ENCODE measurements around the gene SMARCD3.

Gene SMARCD3

GRCh38 chr7:151210087-151210854 is 38.2 kb downstream of the SMARCD3 start, which contains the start of gene H2BK1:
TSS of gene H2BK1 (minus strand) at chr7:151210488. CDS start at chr7:151210318, 170 bp downstream.
- DNase-seq (ENCODE audit: low read depth in 2 of 2) = no peak

DNA sequence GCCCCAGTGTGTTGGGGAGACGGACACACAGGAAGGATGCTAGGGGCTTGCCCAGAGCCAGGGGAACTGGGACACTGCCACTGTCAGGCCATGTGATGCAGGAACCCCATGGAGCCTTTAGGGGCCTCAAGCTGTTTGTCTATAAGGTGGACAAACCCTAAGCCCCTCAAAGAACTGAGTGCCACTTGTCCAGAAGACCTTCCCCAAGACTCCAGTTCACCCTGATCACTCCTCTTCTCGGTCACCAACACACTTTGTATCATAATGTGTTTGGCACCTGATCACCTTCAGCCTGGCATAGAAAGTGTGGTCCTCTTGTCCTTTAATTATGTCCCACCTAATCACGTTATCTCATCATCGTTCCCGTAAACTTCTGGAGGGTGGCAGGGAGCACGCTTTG is 38.9 kb downstream of the SMARCD3 start:
- DNase-seq (ENCODE audit: low read depth in 2 of 2) = no peak

- DNase-seq (ENCODE audit: low read depth in 2 of 2) = no peak
These were observed 40.1 kb downstream of the SMARCD3 start for GRCh38 chr7:151208253-151208862.

DNA sequence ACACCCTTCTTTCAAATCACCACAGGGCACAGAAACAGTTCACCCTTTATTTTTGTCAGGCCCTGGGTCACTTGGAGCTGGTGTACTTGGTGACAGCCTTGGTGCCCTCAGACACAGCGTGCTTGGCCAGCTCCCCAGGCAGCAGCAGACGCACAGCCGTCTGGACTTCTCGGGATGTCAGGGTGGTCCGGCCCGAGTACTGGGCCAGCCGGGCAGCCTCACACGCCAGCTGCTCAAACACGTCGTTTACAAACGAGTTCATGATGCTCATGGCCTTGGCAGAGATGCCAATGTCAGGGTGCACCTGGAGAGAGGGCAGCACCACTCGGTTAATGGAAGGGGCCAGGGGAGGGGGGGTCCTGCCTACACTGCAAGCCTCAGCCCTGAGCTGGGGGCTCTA is 40.7 kb downstream of the SMARCD3 start:
- DNase-seq (ENCODE audit: low read depth in 2 of 2) = no peak

DNA sequence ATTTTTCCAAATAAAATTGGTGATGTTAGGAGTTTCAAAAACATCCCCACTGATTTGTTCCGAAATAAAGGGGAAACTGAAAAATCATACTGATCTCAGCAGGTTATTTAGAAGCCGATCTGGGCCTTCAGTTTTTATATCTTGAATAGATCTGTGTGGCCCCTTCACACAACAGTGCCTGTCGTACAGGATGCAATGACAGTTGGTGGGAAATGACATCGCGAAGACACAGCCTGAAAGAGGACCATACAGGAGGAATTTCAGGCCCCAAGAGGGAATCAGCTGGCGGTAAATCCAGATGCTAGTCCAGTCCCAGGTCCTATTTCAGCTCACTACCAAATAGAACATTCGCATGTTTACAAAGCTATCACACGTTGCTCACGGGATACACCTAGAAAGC is 41.2 kb downstream of the SMARCD3 start:
- no peak for DNase-seq (ENCODE audit: low read depth in 2 of 2)

- DNase-seq (ENCODE audit: low read depth in 2 of 2) = no peak
These were observed 41.6 kb downstream of the SMARCD3 start for GRCh38 chr7:151206914-151207313.

DNA sequence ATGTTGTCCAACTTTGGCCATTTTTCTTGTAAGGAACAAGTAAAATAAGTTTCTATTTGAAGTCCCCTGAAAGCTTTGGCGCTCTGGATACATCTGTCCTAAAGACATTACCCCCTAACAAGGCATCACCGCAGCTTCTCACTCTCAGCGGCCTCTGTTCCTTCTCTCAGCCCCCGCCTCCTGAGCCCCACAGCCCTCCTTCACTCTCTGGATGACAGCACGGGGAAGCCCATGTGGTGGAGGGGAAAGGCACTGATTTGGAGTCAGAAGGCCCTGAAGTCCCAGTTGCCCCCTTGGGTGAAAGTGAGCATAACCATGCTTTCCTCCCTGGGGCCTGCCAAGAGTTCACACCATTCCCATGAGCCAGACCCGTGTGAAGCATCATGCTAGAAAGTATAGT is 42.8 kb downstream of the SMARCD3 start:
- DNase-seq (ENCODE audit: low read depth in 2 of 2) = no peak

DNA sequence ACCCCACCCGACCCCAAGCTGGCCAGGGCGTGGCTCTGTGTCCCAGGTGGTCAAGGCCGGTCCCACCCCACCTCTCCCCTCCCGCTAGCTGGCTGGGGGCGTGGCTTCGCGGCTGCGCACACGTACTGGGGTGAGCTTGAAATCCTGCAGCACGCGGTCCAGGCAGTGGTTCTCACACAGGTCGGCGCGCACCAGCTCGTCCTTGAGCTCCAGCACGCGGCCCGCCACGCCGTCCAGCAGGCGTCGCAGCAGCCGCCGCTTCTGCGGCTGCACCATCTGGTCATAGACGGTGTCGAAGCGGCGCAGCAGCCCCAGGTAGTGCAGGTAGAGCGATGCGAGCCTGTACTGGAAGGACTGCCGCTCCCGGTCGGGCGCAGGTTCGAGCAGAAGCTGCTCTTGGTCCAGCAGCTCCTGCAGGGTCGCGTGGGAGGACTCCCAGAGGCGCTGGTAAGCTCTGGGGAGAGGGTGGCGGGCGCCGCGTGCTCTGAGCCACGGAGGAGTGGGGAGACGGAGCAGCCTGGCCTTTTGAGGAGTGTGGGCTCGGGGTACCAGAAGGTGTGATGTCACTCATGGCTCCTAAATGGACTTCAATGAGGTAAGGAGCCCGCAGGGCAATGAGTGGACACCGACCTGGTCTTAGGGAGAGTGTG is 44.0 kb downstream of the SMARCD3 start:
- DNase-seq (ENCODE audit: low read depth in 2 of 2) = no peak

- DNase-seq (ENCODE audit: low read depth in 2 of 2) = no peak
These were observed 45.7 kb downstream of the SMARCD3 start for GRCh38 chr7:151202836-151203235.

- DNase-seq (ENCODE audit: low read depth in 2 of 2) = no peak
These were observed 46.7 kb downstream of the SMARCD3 start for GRCh38 chr7:151201751-151202150.

DNA sequence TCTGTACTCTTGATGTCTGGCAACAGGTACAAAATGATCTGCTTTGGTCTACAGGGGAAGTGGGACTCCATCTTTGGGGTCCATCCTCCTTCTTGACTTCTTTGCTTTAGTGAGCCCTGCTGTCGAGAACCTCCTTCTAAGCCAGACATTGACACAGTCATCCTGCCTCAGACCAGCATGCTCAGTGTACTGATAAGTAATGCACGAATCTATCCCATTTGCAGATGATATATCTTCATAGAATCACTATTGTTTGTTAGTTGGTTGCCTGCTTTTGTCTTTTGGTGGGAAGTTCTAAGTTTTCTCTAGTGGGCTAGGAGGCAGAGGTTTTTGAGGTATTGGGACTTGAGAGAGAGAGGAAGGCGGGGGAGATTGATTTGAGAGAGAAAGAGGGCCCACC is 47.1 kb downstream of the SMARCD3 start:
- no peak for DNase-seq (ENCODE audit: low read depth in 2 of 2)

DNA sequence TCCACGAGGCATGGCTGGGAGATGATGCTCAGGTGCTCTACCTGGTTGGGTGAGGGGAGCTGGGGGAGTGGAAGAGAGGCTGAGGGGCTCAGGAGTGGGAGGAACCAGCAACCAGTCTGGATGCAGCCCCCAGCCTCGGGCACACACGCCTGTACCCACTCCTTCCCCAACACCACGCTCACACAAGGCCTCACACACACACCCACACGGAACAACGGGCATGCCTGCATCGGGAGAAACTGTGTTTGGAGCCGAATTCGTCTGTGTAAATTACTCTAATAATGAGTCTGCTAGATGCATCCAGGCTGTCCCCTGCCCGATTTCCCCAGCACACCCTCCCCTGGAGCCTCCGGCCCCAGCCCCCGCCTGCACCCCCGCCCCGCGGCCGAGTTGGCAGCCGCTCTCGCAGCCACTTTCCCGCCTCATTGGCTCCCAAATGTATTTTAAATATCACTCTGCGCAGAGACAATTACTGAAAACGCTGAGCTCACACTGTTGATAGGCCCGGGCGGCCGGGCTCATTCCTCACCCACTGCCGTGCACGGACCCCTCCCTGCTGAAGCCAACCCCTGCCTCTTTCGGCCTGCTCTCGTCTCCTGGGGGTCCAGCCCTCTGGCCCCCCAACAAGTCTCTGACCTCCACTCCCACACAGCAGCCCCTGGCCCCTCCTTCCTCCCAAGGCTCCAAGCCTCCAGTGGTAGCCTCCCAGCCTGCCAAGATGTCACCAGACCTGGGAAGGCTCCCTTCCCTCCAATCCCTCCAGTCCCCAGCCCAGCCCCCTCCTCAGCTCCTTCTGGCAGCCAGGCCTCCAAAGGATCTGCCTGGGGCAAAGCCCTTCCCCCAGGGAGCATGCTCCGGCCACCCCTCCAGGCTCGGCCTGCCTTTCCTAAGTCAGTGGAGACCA is 49.3 kb downstream of the SMARCD3 start:
- no peak for DNase-seq (ENCODE audit: low read depth in 2 of 2)

GRCh38 chr7:151197932-151198331 is 50.6 kb downstream of the SMARCD3 start:
- no peak for DNase-seq (ENCODE audit: low read depth in 2 of 2)

DNA sequence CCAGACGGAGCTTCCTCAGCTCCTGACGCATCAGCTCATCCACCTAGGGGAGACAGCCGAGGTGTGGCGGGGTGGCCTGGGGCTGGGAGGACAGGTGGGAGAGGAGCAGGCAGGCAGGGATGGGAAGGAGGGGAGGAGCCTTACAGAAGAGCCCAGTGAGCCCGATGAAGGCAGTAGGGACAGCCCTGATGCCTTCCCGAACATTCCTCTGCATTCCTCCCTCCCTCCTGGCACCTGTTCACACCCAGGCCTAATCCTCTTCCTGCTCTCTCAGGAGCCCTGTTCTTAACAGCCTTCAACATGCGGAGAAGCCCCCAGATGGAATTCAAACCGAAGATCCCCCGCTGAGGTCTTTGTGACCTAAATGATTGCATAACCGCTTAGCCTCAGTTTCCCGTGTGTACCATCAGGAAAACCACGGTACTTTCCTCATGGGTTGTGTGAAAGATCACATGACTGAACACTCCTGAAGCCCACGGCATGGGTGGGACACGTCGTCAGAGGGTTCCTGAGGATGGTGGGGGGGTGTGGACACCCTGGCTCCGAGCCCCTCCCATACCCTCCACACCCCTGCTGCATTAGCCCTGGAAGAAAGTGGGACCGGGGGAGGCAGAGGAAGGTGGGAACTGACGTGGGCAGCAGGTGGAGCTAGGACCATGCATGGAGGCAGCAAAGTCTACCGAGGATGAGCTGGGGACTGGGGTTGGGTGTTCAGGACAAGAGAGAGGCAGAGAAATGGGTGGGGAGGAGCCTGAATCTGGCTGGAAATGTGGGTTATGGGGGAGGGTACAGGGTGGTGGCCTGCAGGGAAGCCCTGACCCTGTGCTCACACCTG is 52.7 kb downstream of the SMARCD3 start:
- no peak for DNase-seq (ENCODE audit: low read depth in 2 of 2)

DNA sequence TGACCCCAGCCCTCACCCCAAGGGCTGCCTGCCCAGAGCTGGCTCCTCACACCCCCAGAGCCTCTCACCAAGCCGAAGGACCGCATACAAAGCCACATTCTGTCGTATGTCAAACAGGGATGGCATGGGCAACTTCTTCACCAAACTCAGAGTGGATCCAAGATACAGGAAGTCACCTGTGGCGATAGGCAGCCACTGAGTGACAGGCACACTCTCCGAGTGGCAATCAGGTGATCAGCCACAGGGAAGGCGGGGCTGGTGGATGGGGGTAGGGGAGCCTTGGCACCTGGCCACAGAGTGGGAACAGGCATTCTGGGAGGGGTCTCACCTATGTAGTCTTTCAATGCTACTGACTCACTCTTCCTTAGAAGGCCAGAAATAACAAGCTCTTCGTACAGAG is 54.3 kb downstream of the SMARCD3 start:
- no peak for DNase-seq (ENCODE audit: low read depth in 2 of 2)

- DNase-seq (ENCODE audit: low read depth in 2 of 2) = no peak
These were observed 55.1 kb downstream of the SMARCD3 start for GRCh38 chr7:151193203-151193978.

GRCh38 chr7:151192002-151192539 is 56.4 kb downstream of the SMARCD3 start:
- no peak for DNase-seq (ENCODE audit: low read depth in 2 of 2)

DNA sequence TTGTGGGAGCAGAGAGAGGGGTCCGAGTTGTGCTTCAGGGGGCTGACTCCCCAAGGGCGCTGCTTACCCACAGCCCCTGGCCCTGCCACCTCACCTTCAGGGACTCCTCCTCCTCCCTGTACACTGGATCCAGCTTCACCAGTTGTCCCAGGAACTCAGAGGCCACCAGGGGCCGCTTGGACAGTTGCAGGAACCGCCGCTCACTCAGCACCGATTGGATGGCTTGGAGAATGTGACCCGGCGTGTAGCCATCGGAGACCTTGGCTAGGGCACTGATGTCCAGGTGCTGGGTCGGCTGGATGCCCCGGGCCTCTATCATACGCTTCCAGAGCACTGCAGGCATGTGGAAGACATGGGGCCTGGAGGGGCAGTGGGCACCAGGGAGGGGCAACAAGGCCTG is 57.0 kb downstream of the SMARCD3 start:
- DNase-seq (ENCODE audit: low read depth in 2 of 2) = no peak

DNA sequence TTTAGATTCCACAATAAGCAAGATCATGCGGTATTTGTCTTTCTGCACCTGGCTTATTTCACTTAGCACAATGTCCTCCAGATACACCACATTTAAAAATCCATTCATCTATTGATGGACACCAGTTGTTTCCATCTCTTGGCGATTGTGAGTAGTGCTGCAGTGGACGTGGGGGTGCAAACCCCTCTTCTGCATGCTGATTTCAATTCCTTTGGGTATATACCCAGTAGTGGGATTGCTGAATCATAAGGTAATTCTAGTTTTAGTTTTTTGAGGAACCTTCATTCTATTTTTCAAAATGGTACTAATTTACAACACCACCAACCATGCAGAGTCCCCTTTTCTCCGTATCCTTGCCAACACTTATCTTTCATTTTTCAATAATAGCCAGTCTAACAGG is 59.5 kb downstream of the SMARCD3 start:
- no peak for DNase-seq (ENCODE audit: low read depth in 2 of 2)
